HAP-1 (cell line): ENCODE data around the gene KIF19.
A peak's percentile ranks its signal among the peaks of the same experiment; 100 is the strongest.

Source experiments
- DNase-seq, 2 experiments: peaks; one replicate each; pipeline ENCODE4 v3.0.0-alpha.2; 2016 to 2020; ENCODE audit warnings: low spot score in 2 of 2
- H3K27me3 ChIP-seq: fragments of 250-450 bp; sonication (Bioruptor Pico); 2 replicates; pipeline ENCODE4 v1.5.1; 2020; ENCODE audit warnings: low read depth, mild to moderate bottlenecking, moderate library complexity
- H3K36me3 ChIP-seq: fragments of 250-450 bp; sonication (Bioruptor Pico); replicated peaks from 2 replicates; pipeline ENCODE4 v1.5.1; 2020; ENCODE audit warnings: mild to moderate bottlenecking
- H3K4me1 ChIP-seq: fragments of 250-450 bp; sonication (Bioruptor Pico); 2 replicates; pipeline ENCODE4 v1.5.1; 2020; ENCODE audit warnings: mild to moderate bottlenecking
- H3K4me3 ChIP-seq: fragments of 250-450 bp; sonication (Bioruptor Pico); 2 replicates; pipeline ENCODE4 v1.5.1; 2020; ENCODE audit warnings: mild to moderate bottlenecking, moderate library complexity
- H3K9me3 ChIP-seq: fragments of 250-450 bp; sonication (Bioruptor Pico); 2 replicates; pipeline ENCODE4 v1.5.1; 2020; ENCODE audit warnings: mild to moderate bottlenecking, moderate library complexity
- in situ Hi-C: fragments of 300-500 bp; cut with MboI; formaldehyde crosslinking; loops from 3 replicates; pipeline ENCODE4 v1.14.3; 2020; ENCODE audit warnings: low sequenced_read_pairs, inconsistent platforms, mixed read lengths

Gene KIF19

GRCh38 chr17:74339537-74340195 lies 13.6 kb downstream of the KIF19 start:
- no peak for DNase-seq
- H3K4me3 ChIP-seq = no peak overlapping the region
- H3K9me3 ChIP-seq = no peaks in the 10 kb centered on the region
- H3K36me3 ChIP-seq = no peaks in the 10 kb centered on the region
- in situ Hi-C loops = no loop called here
- H3K4me1 ChIP-seq = no peaks in the 10 kb centered on the region
- no peaks in the 10 kb centered on the region for H3K27me3 ChIP-seq

DNA sequence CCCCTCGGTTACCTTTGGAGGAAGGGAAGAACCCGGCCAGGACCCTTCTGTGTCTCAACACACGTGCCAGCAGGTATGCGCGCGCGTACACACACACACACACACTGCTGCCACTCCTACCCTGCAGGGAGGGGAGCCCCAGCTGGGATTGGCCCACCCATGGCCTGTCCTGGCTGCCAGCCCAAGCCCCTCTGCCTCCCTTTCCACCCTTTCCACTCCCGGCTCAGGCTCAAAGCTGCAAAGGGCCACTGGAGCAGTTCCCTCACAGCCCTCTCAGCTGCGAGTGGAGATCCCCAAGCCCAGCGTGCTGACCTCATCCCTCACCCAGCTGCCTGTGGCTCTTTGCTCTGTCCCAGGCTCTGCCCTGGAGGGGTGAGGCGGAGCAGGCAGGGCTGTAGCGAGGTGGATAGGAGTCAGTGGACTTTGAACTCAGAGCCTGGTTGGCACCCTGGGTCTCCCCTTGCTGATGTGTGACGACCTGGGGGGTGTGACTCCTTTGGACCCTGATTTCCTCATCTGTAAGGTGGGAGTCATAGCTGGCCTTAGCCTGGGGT lies 14.5 kb downstream of the KIF19 start:
- in situ Hi-C loops = no loop called here
- no peak for DNase-seq

DNA sequence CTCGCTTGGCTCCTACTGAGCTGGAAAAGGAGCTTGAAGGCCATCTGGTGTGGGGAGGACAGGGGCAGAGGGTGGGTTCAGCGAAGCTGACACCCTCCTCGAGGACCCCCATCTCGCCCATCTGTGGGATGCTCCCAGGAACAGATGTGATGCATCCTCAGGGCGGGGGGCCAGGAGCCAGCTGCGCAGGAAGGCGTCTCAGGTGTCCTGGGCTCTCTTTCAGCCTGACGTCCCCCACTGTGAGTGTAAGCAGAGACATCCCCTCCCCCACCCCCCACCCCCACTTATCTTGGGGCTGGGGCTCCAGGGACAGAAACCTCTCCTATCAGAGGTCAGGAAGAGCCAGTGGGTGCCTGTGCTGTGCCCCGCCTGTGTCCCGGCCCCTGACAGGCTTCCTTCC lies 16.2 kb downstream of the KIF19 start:
- H3K4me1 ChIP-seq = no peaks in the 10 kb centered on the region
- no peaks in the 10 kb centered on the region for H3K36me3 ChIP-seq
- no peaks in the 10 kb centered on the region for H3K9me3 ChIP-seq
- H3K4me3 ChIP-seq = no peak overlapping the region
- in situ Hi-C loops = no loop called here
- DNase-seq = no peak
- peaks cover 8% of the 10 kb centered on the region for H3K27me3 ChIP-seq

More for the DNA sequence above, 14.5 kb downstream of the KIF19 start:
- H3K4me1 ChIP-seq = no peaks in the 10 kb centered on the region
- no peaks in the 10 kb centered on the region for H3K9me3 ChIP-seq
- H3K27me3 ChIP-seq = no peaks in the 10 kb centered on the region; the same call in 1 of the 2 replicates
- no peaks in the 10 kb centered on the region for H3K36me3 ChIP-seq
- H3K4me3 ChIP-seq = no peak overlapping the region

DNA sequence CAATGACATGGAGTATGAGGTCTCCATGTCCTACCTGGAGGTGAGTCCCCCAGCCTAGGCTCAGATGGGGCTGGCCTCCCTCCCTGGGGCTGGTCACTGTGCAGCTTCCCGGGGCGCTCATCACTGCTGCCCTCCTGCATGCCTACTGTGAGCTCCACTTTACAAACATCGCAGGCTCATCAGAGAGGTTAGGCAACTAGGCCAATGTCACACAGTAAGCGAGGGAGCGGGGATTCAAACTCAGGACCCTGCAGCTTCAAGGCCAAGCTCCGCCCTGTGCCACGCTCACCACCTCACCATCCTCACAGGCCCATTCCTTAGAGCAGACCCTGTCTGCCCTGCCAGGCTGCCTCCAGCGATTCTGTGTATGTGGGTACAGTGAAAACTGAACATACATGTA lies 17.1 kb downstream of the KIF19 start:
- Histone ChIP-seq H3K36me3 (no peaks in the 10 kb centered on the region), H3K9me3 (no peaks in the 10 kb centered on the region), H3K4me3 (no peak overlapping the region), H3K4me1 (no peaks in the 10 kb centered on the region), H3K27me3 (peaks cover 15% of the 10 kb centered on the region)
- DNase-seq = no peak
- in situ Hi-C loops = no loop called here

DNA sequence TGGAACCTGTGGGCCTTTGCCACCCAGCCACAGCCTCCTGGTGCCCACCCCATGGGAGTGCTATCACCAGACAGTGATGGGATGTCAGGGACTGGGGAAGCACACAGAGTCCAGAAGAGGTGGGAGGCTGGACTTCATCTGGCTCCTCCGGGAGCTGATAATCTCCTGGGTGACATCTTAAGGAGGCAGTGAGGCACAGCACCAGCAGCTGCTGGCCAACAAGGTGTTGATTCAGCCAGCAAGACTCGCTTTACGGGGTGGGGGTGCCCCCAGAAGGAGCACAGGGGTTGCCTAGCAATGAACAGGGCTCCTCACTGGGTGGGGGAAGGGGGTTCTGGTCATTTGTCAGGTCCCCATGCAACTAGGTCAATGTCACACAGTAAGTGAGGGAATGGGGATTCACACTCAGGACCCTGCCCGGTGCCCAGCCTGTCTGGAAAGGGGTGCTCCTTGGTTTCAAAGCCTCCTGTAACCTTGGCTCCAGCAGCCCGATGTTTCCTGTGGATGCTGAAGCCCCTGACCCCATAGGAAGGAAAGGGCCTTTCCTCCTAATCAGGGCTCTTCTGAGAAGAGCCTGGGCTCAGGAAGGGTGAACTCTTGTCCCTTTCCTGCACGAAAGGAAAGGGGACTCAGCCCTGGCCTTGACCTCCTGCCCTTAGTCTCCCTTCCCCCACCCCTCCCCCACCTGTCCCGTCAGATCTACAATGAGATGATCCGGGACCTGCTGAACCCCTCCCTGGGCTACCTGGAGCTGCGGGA lies 17.7 kb downstream of the KIF19 start:
- H3K4me3 ChIP-seq = no peak overlapping the region
- DNase-seq = no peak
- in situ Hi-C loops = no loop called here
- H3K9me3 ChIP-seq = no peaks in the 10 kb centered on the region
- H3K4me1 ChIP-seq = no peaks in the 10 kb centered on the region
- H3K36me3 ChIP-seq = no peaks in the 10 kb centered on the region
- H3K27me3 ChIP-seq = peaks cover 21% of the 10 kb centered on the region

DNA sequence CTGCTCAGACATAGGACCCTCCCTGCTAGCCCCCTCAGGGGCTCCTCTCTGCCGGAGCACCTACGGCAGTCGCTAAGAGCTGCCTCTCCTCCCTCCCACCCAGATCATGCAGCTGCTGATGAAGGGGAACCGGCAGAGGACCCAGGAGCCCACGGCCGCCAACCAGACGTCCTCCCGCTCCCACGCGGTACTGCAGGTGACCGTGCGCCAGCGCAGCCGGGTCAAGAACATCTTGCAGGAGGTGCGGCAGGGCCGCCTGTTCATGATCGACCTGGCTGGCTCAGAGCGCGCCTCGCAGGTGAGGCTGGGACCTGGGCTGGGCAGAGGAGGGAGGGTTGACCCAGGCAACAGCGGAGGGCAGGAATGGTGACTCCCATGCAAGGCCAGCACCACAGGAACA lies 18.6 kb downstream of the KIF19 start:
- no peak for DNase-seq
- Histone ChIP-seq H3K4me1 (no peaks in the 10 kb centered on the region), H3K27me3 (peaks cover 29% of the 10 kb centered on the region), H3K9me3 (no peaks in the 10 kb centered on the region), H3K4me3 (no peak overlapping the region), H3K36me3 (no peaks in the 10 kb centered on the region)
- in situ Hi-C loops = no loop called here

DNA sequence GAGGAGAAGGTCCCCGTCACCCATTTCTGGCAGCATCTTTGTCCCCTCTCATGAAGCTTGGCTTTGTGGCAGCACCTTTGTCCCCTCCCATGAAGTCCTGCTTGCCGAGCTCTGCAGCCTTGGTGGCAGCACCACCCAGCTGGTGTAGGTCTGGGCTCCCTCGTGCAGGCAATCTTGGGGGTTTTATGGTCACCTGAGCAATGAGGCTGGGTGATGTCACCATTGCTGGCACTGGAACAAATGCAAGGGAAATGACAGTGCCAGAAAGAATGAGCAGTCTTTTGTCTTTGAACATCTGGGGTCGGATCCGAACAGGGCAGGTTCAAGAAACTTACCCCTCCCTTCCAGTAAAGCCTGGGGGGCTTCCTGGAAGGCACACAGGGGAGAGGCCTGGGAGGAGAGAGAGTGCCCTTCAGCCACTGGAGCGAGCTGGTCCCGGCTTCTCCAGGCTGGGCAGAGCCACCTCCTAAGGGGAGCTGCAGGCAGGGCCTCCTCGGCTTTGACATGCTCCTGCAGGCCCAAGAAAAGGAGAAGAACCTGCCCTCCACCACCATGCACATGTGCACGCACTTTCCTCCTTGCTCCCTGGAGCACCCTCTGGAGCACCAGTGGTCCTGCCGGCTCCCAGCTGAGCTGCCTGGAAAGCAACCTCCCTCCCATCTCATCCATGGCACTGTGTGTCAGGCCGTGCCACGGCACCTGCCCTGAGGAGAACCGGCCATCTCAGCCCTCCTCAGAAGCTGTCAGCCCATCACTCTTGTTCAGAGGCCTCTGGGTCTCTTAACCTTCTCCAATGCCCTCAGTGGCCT lies 19.6 kb downstream of the KIF19 start:
- H3K4me3 ChIP-seq = no peak overlapping the region
- H3K9me3 ChIP-seq = no peaks in the 10 kb centered on the region
- no peaks in the 10 kb centered on the region for H3K36me3 ChIP-seq
- DNase-seq = no peak
- peaks cover 36% of the 10 kb centered on the region for H3K27me3 ChIP-seq
- in situ Hi-C loops = no loop called here
- H3K4me1 ChIP-seq = no peaks in the 10 kb centered on the region

GRCh38 chr17:74347646-74348045 lies 21.6 kb downstream of the KIF19 start:
- Histone ChIP-seq H3K4me3 (no peak overlapping the region), H3K27me3 (peaks cover 50% of the 10 kb centered on the region), H3K36me3 (no peaks in the 10 kb centered on the region), H3K9me3 (no peaks in the 10 kb centered on the region), H3K4me1 (no peaks in the 10 kb centered on the region)
- in situ Hi-C loops = no loop called here
- no peak for DNase-seq

GRCh38 chr17:74349120-74349519 lies 23.1 kb downstream of the KIF19 start:
- in situ Hi-C loops = no loop called here
- Histone ChIP-seq H3K36me3 (no peaks in the 10 kb centered on the region), H3K4me3 (no peak overlapping the region), H3K4me1 (no peaks in the 10 kb centered on the region), H3K9me3 (no peaks in the 10 kb centered on the region), H3K27me3 (peaks cover 55% of the 10 kb centered on the region)
- no peak for DNase-seq

- H3K4me1 ChIP-seq = no peaks in the 10 kb centered on the region
- no peaks in the 10 kb centered on the region for H3K9me3 ChIP-seq
- in situ Hi-C loops = no loop called here
- no peak overlapping the region for H3K4me3 ChIP-seq
- peaks cover 62% of the 10 kb centered on the region for H3K27me3 ChIP-seq
- no peaks in the 10 kb centered on the region for H3K36me3 ChIP-seq
- DNase-seq = no peak
These were observed 24.5 kb downstream of the KIF19 start for GRCh38 chr17:74350486-74350885.

DNA sequence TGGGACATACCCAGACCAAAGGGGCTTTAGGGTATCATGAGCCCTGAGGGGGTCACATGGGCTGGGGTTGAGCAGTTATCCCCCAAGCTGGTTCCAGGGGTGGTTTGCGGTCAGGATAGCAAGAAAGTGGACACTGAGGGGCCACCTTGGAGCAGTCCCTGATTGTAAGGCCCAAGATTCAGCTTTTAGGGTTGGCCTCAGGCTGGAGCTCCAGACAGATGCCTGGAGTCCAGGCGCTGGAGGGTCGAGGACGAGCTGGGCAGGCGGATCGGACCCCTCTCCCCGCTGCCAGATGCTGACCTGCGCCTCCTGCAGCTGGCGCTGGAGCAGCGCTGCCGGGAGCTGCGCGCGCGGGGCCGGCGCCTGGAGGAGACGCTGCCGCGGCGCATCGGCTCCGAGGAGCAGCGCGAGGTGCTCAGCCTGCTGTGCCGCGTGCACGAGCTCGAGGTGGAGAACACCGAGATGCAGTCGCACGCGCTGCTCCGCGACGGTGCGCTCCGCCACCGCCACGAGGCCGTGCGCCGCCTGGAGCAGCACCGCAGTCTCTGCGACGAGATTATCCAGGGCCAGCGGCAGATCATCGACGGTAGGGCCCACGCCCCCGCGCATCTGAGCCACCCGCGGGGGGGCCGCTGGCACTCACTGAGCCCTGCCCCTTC lies 25.7 kb downstream of the KIF19 start:
- Histone ChIP-seq H3K36me3 (no peaks in the 10 kb centered on the region), H3K4me3 (no peak overlapping the region), H3K4me1 (no peaks in the 10 kb centered on the region), H3K9me3 (no peaks in the 10 kb centered on the region), H3K27me3 (peaks cover 67% of the 10 kb centered on the region)
- in situ Hi-C loops = no loop called here
- DNase-seq = no peak

DNA sequence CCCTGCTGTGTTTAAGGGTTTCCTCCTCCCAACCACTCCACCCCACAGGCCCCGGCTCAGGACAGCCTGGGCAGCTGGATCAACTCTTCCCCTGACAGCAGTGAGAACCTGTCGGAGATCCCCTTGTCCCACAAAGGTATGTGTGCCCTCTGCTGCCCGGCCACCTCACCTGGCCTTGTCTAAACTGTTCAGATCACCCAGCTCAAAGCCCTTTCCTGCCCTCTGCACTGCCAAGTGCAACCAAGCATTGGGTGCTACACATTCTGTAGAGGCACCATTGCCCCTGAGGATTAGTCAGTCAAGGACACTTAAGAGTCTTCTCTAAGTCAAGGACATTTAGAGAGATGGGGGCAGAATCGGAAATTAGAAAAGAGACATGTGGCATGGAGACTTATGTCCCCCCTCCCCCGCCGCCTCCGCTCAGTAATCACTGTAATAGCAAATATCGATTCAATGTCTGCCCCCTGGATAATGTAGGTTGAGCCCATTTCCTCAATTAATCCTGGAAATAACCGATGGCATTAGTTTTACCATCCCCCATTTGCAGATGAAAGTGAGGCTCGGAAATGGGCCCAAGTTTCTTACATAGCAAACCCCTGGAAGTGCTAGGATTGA lies 27.5 kb downstream of the KIF19 start:
- DNase-seq = no peak
- Histone ChIP-seq H3K9me3 (no peaks in the 10 kb centered on the region), H3K27me3 (peaks cover 66% of the 10 kb centered on the region), H3K4me1 (no peaks in the 10 kb centered on the region), H3K4me3 (no peak overlapping the region), H3K36me3 (no peaks in the 10 kb centered on the region)
- in situ Hi-C loops = no loop called here

GRCh38 chr17:74354123-74354522 lies 28.1 kb downstream of the KIF19 start:
- no peaks in the 10 kb centered on the region for H3K4me1 ChIP-seq
- in situ Hi-C loops = no loop called here
- H3K36me3 ChIP-seq = no peaks in the 10 kb centered on the region
- DNase-seq = peak; percentile 46 to 80
- peaks cover 60% of the 10 kb centered on the region for H3K27me3 ChIP-seq
- H3K4me3 ChIP-seq = no peak overlapping the region
- H3K9me3 ChIP-seq = no peaks in the 10 kb centered on the region
